ENCODE data around the gene ARMCX6.

- TF ChIP-seq CTCF (IDR thresholded peaks at IDR 0.05) = no peak
- no peak for TF ChIP-seq EZH2 (IDR thresholded peaks at IDR 0.05; ENCODE audit: borderline replicate concordance, insufficient read depth, low read depth, low read length, poor library complexity, severe bottlenecking)
Measured at GRCh38 chrX:101605728-101606127, 12.1 kb downstream of the ARMCX6 start.
